ENCODE measurements around the gene FBXO36. TPM values are rescaled to one million over a fixed set of nuclear protein-coding genes. Genes with fewer than 3 reads are reported as not detected.
A peak's percentile ranks its signal among the peaks of the same experiment; 100 is the strongest.

FBXO36 gene
- total and polyA plus RNA-seq, 2 of the 8 experiments (the other 6 are each of a cell fraction or from before 2014, with no cell fraction given), result 3.4 TPM

DNA sequence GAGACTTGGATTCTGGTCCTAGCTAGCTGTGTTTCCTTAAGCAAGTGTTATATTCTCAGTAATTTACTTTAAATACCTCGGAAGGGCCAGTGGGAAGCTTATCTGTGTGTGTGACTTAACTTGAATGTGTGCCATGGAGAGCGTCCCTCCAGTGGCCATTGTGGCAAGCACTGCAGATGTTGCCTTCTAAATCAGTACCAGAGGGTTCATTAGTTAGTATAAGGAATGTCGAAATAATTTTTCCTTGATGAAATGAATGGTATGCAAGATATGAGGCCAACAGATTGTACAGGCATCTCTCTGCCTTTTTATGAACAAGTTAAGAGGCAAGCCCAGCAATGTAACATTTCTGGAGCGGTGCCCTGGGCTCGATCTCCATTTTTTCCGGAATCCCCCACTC lies 52.0 kb downstream of the FBXO36 start:
- H3K9ac ChIP-seq (replicated peaks in 1 of 4; ENCODE audit: extremely low read depth in 1 of 4, low read depth in 3 of 4, low read length in 3 of 4), result no peak overlapping the region
- H3K9me3 ChIP-seq (ENCODE audit: insufficient read depth in 2 of 2, low read depth in 1 of 2, low read length in 1 of 2), result no peaks in the 10 kb centered on the region
- DNase-seq (ENCODE audit: low read depth in 1 of 2, low spot score in 2 of 2) (no peak), FAIRE-seq (no peak)
- H3K36me3 ChIP-seq (ENCODE audit: control insufficient read depth in 2 of 4, insufficient read depth in 4 of 4, low read length in 3 of 4), result no peaks in the 10 kb centered on the region
- WGBS, 2 experiments (ENCODE audit: extremely low coverage in 1 of 2, insufficient coverage in 1 of 2, insufficient read length in 1 of 2, insufficient replicate concordance in 2 of 2, low coverage in 1 of 2, low lambda C conversion rate in 2 of 2, missing lambda C conversion rate in 1 of 2), result 93% methylated on average over 6 of the region's 6 CpGs; no CpG with 5 or more reads in 1 of the 2 experiments
- H2BK5ac ChIP-seq (ENCODE audit: low read depth, low read length), result no peak overlapping the region
- no peak overlapping the region for H2BK12ac ChIP-seq (ENCODE audit: low read depth, low read length)
- H3K4ac ChIP-seq (replicated peaks; ENCODE audit: insufficient read length, low read depth, low read length), result no peak overlapping the region
- H2AK5ac ChIP-seq (ENCODE audit: low read depth, low read length), result no peak overlapping the region
- TF ChIP-seq SRF (IDR thresholded peaks at IDR 0.05; ENCODE audit: low read depth, low read length), result no peak
- no peak for TF ChIP-seq MAFK (IDR thresholded peaks at IDR 0.05; ENCODE audit: low read depth, low read length)
- no peak for TF ChIP-seq TCF12 (IDR thresholded peaks at IDR 0.05; ENCODE audit: low read depth, low read length)
- TF ChIP-seq, protein P1, sequence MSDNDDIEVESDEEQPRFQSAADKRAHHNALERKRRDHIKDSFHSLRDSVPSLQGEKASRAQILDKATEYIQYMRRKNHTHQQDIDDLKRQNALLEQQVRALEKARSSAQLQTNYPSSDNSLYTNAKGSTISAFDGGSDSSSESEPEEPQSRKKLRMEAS (IDR thresholded peaks at IDR 0.05), result no peak
- TF ChIP-seq RAD21 (IDR thresholded peaks at IDR 0.05 in 1 of 2, conservative IDR thresholded peaks at IDR 0.05 in 1 of 2; ENCODE audit: low read depth in 2 of 2, low read length in 2 of 2), result peak in 1 of 2 experiments; percentile 18; a peak in 2 of 4 replicates
- TF ChIP-seq, protein P2, sequence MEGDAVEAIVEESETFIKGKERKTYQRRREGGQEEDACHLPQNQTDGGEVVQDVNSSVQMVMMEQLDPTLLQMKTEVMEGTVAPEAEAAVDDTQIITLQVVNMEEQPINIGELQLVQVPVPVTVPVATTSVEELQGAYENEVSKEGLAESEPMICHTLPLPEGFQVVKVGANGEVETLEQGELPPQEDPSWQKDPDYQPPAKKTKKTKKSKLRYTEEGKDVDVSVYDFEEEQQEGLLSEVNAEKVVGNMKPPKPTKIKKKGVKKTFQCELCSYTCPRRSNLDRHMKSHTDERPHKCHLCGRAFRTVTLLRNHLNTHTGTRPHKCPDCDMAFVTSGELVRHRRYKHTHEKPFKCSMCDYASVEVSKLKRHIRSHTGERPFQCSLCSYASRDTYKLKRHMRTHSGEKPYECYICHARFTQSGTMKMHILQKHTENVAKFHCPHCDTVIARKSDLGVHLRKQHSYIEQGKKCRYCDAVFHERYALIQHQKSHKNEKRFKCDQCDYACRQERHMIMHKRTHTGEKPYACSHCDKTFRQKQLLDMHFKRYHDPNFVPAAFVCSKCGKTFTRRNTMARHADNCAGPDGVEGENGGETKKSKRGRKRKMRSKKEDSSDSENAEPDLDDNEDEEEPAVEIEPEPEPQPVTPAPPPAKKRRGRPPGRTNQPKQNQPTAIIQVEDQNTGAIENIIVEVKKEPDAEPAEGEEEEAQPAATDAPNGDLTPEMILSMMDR (IDR thresholded peaks at IDR 0.05; ENCODE audit: control extremely low read depth in 1 of 3, insufficient read depth in 1 of 3, low read depth in 1 of 3, low read length in 3 of 3), result peak in 2 of 3 experiments; percentile 31 to 38; a peak in 2 of 4 replicates
- H3K4me3 ChIP-seq (ENCODE audit: extremely low read depth in 1 of 4, insufficient read depth in 2 of 4, low read depth in 3 of 4, low read length in 4 of 4), result no peak overlapping the region
- CTCF ChIA-PET (ENCODE audit: partially characterized antibody), result interaction anchor here (0.6 to 1.4 kb wide), 9 partner anchors 13 to 81 kb away, joined by 3 to 5 read pairs (median 4); no protein-coding TSS in a partner anchor
- no peaks in the 10 kb centered on the region for H3K27me3 ChIP-seq (replicated peaks in 1 of 4; ENCODE audit: control insufficient read depth in 3 of 4, extremely low read depth in 1 of 4, insufficient read depth in 3 of 4, low read length in 3 of 4)
- H3K27ac ChIP-seq (ENCODE audit: low read depth, low read length), result no peak overlapping the region
- no peaks in the 10 kb centered on the region for H4K20me1 ChIP-seq (replicated peaks in 1 of 2; ENCODE audit: control insufficient read depth in 1 of 2, insufficient read depth in 2 of 2, low read length in 2 of 2)
- H2BK15ac ChIP-seq (ENCODE audit: low read length), result no peak overlapping the region
- H2AFZ ChIP-seq (ENCODE audit: low read length), result no peak overlapping the region
- no peaks in the 10 kb centered on the region for H3K23me2 ChIP-seq (ENCODE audit: low read depth, low read length)
- no peak overlapping the region for H3K4me2 ChIP-seq (ENCODE audit: insufficient read depth in 1 of 2, low read depth in 2 of 2, low read length in 2 of 2)
- H3K4me1 ChIP-seq (replicated peaks in 1 of 4; ENCODE audit: control insufficient read depth in 3 of 4, insufficient read depth in 4 of 4, low read length in 3 of 4), result no peaks in the 10 kb centered on the region
- H4K5ac ChIP-seq (ENCODE audit: insufficient read length, low read depth, low read length), result no peak overlapping the region
- no peaks in the 10 kb centered on the region for H3K79me1 ChIP-seq (ENCODE audit: low read depth, low read length)
- no peaks in the 10 kb centered on the region for H3K79me2 ChIP-seq (ENCODE audit: control insufficient read depth in 1 of 2, insufficient read depth in 2 of 2, low read length in 2 of 2)
- H4K8ac ChIP-seq (ENCODE audit: extremely low read depth, insufficient read depth, low read length), result no peak overlapping the region
- H3K14ac ChIP-seq (ENCODE audit: insufficient read length), result no peak overlapping the region
- H3K56ac ChIP-seq (replicated peaks; ENCODE audit: insufficient read length, low read depth, low read length), result no peak overlapping the region
- H2BK120ac ChIP-seq (replicated peaks; ENCODE audit: low read depth, low read length), result no peak overlapping the region
- H3K23ac ChIP-seq (ENCODE audit: insufficient read length), result no peak overlapping the region
- H2BK20ac ChIP-seq (ENCODE audit: low read length), result no peak overlapping the region
- H3K18ac ChIP-seq (ENCODE audit: extremely low read depth, low read length), result no peak overlapping the region
- POLR2A ChIA-PET (ENCODE audit: partially characterized antibody), result no interaction called here
- no peak overlapping the region for H4K91ac ChIP-seq (replicated peaks; ENCODE audit: insufficient read length, low read length)
